H9 (cell line): ENCODE results near the gene TMPRSS9. TPM values are rescaled to one million over a fixed set of nuclear protein-coding genes. Genes with fewer than 3 reads are reported as not detected.

Experiments
- DNase-seq: peaks from one replicate; pipeline ENCODE4 v3.0.0-alpha.2; 2017
- H2AFZ ChIP-seq: one replicate; pipeline ENCODE4 v1.6.1; 2013; ENCODE audit warnings: mild to moderate bottlenecking, low read length, control low read depth, moderate library complexity
- H2AK5ac ChIP-seq: 2 replicates; pipeline ENCODE4 v1.6.1; 2013; ENCODE audit warnings: low read length, control low read depth, mixed read lengths; ENCODE audit not compliant: insufficient read length
- H2BK120ac ChIP-seq: one replicate; pipeline ENCODE4 v1.6.1; 2013; ENCODE audit warnings: low read depth, mild to moderate bottlenecking, low read length, control low read depth, inconsistent platforms; ENCODE audit not compliant: poor library complexity, severe bottlenecking
- H2BK12ac ChIP-seq: 2 replicates; pipeline ENCODE4 v1.6.1; 2013; ENCODE audit warnings: low read length, control low read depth, mixed read lengths, low read depth; ENCODE audit not compliant: insufficient read length
- H2BK15ac ChIP-seq: 2 replicates; pipeline ENCODE4 v1.6.1; 2013; ENCODE audit warnings: low read depth, low read length, control low read depth
- H2BK20ac ChIP-seq: one replicate; pipeline ENCODE4 v1.6.1; 2013; ENCODE audit warnings: low read depth, mild to moderate bottlenecking, low read length, control low read depth, inconsistent platforms; ENCODE audit not compliant: poor library complexity, severe bottlenecking
- H2BK5ac ChIP-seq: 2 replicates; pipeline ENCODE4 v1.6.1; 2013; ENCODE audit warnings: low read length, control low read depth, mixed read lengths; ENCODE audit not compliant: insufficient read length
- H3K14ac ChIP-seq: 2 replicates; pipeline ENCODE4 v1.6.1; 2013; ENCODE audit warnings: low read length, control low read depth; ENCODE audit not compliant: insufficient read depth
- H3K18ac ChIP-seq: 2 replicates; pipeline ENCODE4 v1.6.1; 2013; ENCODE audit warnings: low read depth, mild to moderate bottlenecking, mixed read lengths, low read length, control low read depth; ENCODE audit not compliant: insufficient read length
- H3K23ac ChIP-seq: 2 replicates; pipeline ENCODE4 v1.6.1; 2013; ENCODE audit warnings: low read length, control low read depth, mixed read lengths, low read depth; ENCODE audit not compliant: insufficient read length
- H3K23me2 ChIP-seq: 2 replicates; pipeline ENCODE4 v1.6.1; 2013; ENCODE audit warnings: low read depth, mild to moderate bottlenecking, mixed read lengths, low read length, control low read depth; ENCODE audit not compliant: insufficient read length, poor library complexity, severe bottlenecking
- H3K27ac ChIP-seq: 2 replicates; pipeline ENCODE4 v1.5.1; 2013; ENCODE audit warnings: low read length, control low read depth, mixed read lengths, low read depth; ENCODE audit not compliant: insufficient read length
- H3K27me3 ChIP-seq: 2 replicates; pipeline ENCODE4 v1.6.1; 2013; ENCODE audit warnings: low read length, control low read depth, inconsistent platforms; ENCODE audit not compliant: insufficient read depth
- H3K4ac ChIP-seq: 2 replicates; pipeline ENCODE4 v1.6.1; 2013; ENCODE audit warnings: low read depth, mild to moderate bottlenecking, control low read depth, inconsistent platforms, low read length, moderate library complexity
- H3K4me1 ChIP-seq: 2 replicates; pipeline ENCODE4 v1.6.1; 2013; ENCODE audit warnings: low read length, control low read depth, inconsistent platforms; ENCODE audit not compliant: insufficient read depth
- H3K4me2 ChIP-seq: 2 replicates; pipeline ENCODE4 v1.6.1; 2013; ENCODE audit warnings: low read length, control low read depth, mixed read lengths; ENCODE audit not compliant: insufficient read length, insufficient read depth
- H3K56ac ChIP-seq: 2 replicates; pipeline ENCODE4 v1.6.1; 2013; ENCODE audit warnings: low read depth, mild to moderate bottlenecking, mixed read lengths, low read length, control low read depth; ENCODE audit not compliant: insufficient read length
- H3K79me1 ChIP-seq: 2 replicates; pipeline ENCODE4 v1.6.1; 2013; ENCODE audit warnings: low read depth, mild to moderate bottlenecking, moderate library complexity, low read length, control low read depth, inconsistent platforms; ENCODE audit not compliant: insufficient read depth, poor library complexity, severe bottlenecking
- H3K79me2 ChIP-seq: 2 replicates; pipeline ENCODE4 v1.6.1; 2013; ENCODE audit warnings: low read length, control low read depth, inconsistent platforms; ENCODE audit not compliant: insufficient read depth
- H3K9ac ChIP-seq: 2 replicates; pipeline ENCODE4 v1.6.1; 2013; ENCODE audit warnings: low read length, control low read depth, mixed read lengths; ENCODE audit not compliant: insufficient read length; ENCODE audit errors: extremely low read depth
- H3K9me3 ChIP-seq: one replicate; pipeline ENCODE4 v1.6.1; 2013; ENCODE audit warnings: low read depth, low read length, inconsistent platforms; ENCODE audit not compliant: control insufficient read depth
- H3T11ph ChIP-seq: one replicate; pipeline ENCODE4 v1.6.1; 2013; ENCODE audit warnings: mild to moderate bottlenecking, low read length, control low read depth, inconsistent platforms
- H4K20me1 ChIP-seq: one replicate; pipeline ENCODE4 v1.6.1; 2013; ENCODE audit not compliant: control insufficient read depth, insufficient read length, insufficient read depth
- H4K5ac ChIP-seq: 2 replicates; pipeline ENCODE4 v1.6.1; 2013; ENCODE audit warnings: low read depth, mild to moderate bottlenecking, mixed read lengths, low read length, control low read depth; ENCODE audit not compliant: insufficient read length
- H4K8ac ChIP-seq: replicated peaks from 2 replicates; pipeline ENCODE4 v1.6.1; 2013; ENCODE audit warnings: low read length, control low read depth, mixed read lengths, low read depth; ENCODE audit not compliant: insufficient read length
- H4K91ac ChIP-seq: 2 replicates; pipeline ENCODE4 v1.6.1; 2013; ENCODE audit warnings: low read depth, mild to moderate bottlenecking, moderate library complexity, mixed read lengths, low read length, control low read depth; ENCODE audit not compliant: insufficient read length
- H3K27ac Mint-ChIP-seq, 3 experiments: 2 replicates in 2 of 3; 3 replicates in 1 of 3; pipeline ENCODE4 v1.8.0; 2020 to 2021; ENCODE audit warnings: mixed read lengths in 3 of 3, mild to moderate bottlenecking in 1 of 3, moderate library complexity in 1 of 3
- H3K27me3 Mint-ChIP-seq: 2 replicates; pipeline ENCODE4 v1.8.0; 2021; ENCODE audit warnings: low read depth, mild to moderate bottlenecking, moderate library complexity, mixed read lengths
- H3K36me3 Mint-ChIP-seq, 3 experiments: 2 replicates in 2 of 3; 3 replicates in 1 of 3; pipeline ENCODE4 v1.8.0; 2020 to 2021; ENCODE audit warnings: low read depth in 3 of 3, mixed read lengths in 3 of 3; ENCODE audit not compliant: insufficient read depth in 1 of 3
- H3K4me1 Mint-ChIP-seq, 2 experiments: 2 replicates each; pipeline ENCODE4 v1.8.0; 2020; ENCODE audit warnings: mixed read lengths in 2 of 2
- H3K4me3 Mint-ChIP-seq, 2 experiments: 2 replicates in 1 of 2; 3 replicates in 1 of 2; pipeline ENCODE4 v1.8.0; 2020 to 2021; ENCODE audit warnings: mild to moderate bottlenecking in 2 of 2, mixed read lengths in 2 of 2, moderate library complexity in 1 of 2
- H3K9me3 Mint-ChIP-seq, 2 experiments: 2 replicates in 1 of 2; 3 replicates in 1 of 2; pipeline ENCODE4 v1.8.0; 2020; ENCODE audit warnings: mild to moderate bottlenecking in 2 of 2, mixed read lengths in 2 of 2, moderate library complexity in 1 of 2
- WGBS: extraction: QIAGEN DNeasy Blood & Tissue Kit; methylation state at CpG from one replicate; pipeline ENCODE4 v1.1.7; 2013; ENCODE audit warnings: missing lambda C conversion rate, low lambda C conversion rate, mixed read lengths; ENCODE audit not compliant: insufficient read length; ENCODE audit errors: extremely low coverage; 5-methylcytosine and 5-hydroxymethylcytosine counted together
- total RNA-seq: library from RNA; stranded (reverse); gene quantifications from 2 replicates; pipeline ENCODE4 v1.2.1, GENCODE V29; 2021
- TF ChIP-seq, protein P1 (sequence below): fragments of 200-600 bp; sonication (generic); conservative IDR thresholded peaks from 3 replicates; pipeline ENCODE4 v1.8.0; 2021; ENCODE audit warnings: antibody characterized with exemption, mild to moderate bottlenecking

TMPRSS9 gene
- total RNA-seq, 1 experiment from 2014 or later: 0.24 TPM

DNA sequence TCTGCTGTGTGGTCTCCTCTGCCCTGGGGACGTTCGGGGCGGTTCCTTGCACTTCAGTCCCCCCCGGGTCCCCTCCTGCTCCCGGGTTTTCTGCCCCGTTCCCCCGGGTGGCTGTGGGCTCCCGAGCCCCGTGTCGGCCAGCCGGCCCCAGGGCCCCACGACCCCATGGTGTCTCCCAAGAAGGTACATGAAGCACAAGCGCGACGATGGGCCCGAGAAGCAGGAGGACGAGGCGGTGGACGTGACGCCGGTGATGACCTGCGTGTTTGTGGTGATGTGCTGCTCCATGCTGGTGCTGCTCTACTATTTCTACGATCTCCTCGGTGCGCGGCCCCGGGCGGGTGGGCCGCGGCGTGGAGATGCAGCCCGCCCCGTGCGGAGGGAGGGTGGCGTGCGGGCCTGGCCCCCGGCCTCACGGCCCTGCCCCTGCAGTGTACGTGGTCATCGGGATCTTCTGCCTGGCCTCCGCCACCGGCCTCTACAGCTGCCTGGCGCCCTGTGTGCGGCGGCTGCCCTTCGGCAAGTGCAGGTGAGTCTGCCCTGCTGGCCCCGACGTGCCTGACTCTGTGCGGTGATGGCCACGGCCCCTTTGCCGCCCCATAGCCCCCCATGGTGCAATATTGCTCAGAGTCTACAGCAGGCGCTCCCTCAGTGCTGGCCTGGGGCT is 20.3 kb upstream of the TMPRSS9 start:
- H2BK20ac ChIP-seq: no peak overlapping the region
- no peak overlapping the region for H3K27ac ChIP-seq
- no peak overlapping the region for H2AFZ ChIP-seq
- Mint-ChIP-seq H3K4me3 (no peak overlapping the region), H3K9me3 (peaks cover 3 to 6% of the 10 kb centered on the region in 2 experiments; a peak in 4 of 5 replicates), H3K27ac (no peak overlapping the region), H3K36me3 (peaks cover 5 to 25% (median 13%) of the 10 kb centered on the region in 3 experiments; a peak in 6 of 7 replicates), H3K27me3 (no peaks in the 10 kb centered on the region), H3K4me1 (peaks cover 0 to 11% of the 10 kb centered on the region in 2 experiments; a peak in 1 of 4 replicates)
- no peak overlapping the region for H2BK15ac ChIP-seq
- no peak overlapping the region for H2BK12ac ChIP-seq
- no peak for DNase-seq
- H3K4me2 ChIP-seq: no peak overlapping the region
- H3K14ac ChIP-seq: no peak overlapping the region
- H3T11ph ChIP-seq: no peak overlapping the region
- H3K18ac ChIP-seq: no peak overlapping the region
- no CpG with 5 or more reads among the region's 52 CpGs for WGBS
- peaks cover 3% of the 10 kb centered on the region; the same call in 1 of the 2 replicates for H3K79me2 ChIP-seq
- TF ChIP-seq, protein P1, sequence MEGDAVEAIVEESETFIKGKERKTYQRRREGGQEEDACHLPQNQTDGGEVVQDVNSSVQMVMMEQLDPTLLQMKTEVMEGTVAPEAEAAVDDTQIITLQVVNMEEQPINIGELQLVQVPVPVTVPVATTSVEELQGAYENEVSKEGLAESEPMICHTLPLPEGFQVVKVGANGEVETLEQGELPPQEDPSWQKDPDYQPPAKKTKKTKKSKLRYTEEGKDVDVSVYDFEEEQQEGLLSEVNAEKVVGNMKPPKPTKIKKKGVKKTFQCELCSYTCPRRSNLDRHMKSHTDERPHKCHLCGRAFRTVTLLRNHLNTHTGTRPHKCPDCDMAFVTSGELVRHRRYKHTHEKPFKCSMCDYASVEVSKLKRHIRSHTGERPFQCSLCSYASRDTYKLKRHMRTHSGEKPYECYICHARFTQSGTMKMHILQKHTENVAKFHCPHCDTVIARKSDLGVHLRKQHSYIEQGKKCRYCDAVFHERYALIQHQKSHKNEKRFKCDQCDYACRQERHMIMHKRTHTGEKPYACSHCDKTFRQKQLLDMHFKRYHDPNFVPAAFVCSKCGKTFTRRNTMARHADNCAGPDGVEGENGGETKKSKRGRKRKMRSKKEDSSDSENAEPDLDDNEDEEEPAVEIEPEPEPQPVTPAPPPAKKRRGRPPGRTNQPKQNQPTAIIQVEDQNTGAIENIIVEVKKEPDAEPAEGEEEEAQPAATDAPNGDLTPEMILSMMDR: no peak
- no peaks in the 10 kb centered on the region for H3K27me3 ChIP-seq
- no peak overlapping the region for H3K23ac ChIP-seq
- H3K56ac ChIP-seq: no peak overlapping the region
- no peaks in the 10 kb centered on the region for H3K4me1 ChIP-seq
- H4K91ac ChIP-seq: no peak overlapping the region
- H2AK5ac ChIP-seq: no peak overlapping the region
- H4K8ac ChIP-seq: no peak overlapping the region
- no peak overlapping the region for H3K9ac ChIP-seq
- peaks cover 2% of the 10 kb centered on the region for H3K79me1 ChIP-seq
- H3K9me3 ChIP-seq: no peaks in the 10 kb centered on the region
- no peak overlapping the region for H2BK120ac ChIP-seq
- no peak overlapping the region for H2BK5ac ChIP-seq
- H3K23me2 ChIP-seq: no peaks in the 10 kb centered on the region
- no peak overlapping the region for H4K5ac ChIP-seq
- no peak overlapping the region for H3K4ac ChIP-seq
- H4K20me1 ChIP-seq: no peaks in the 10 kb centered on the region
